Measurements from ENCODE around the gene BICD1. TPM values are rescaled to one million over a fixed set of nuclear protein-coding genes. Genes with fewer than 3 reads are reported as not detected.

BICD1 gene
- total and polyA plus RNA-seq, 2 donors (not counting 3 experiments of a cell fraction or from before 2014, with no cell fraction given), result 12.2 to 51.0 TPM

- Histone ChIP-seq H3K4me3 (replicated peaks in 1 of 3; ENCODE audit: insufficient read depth in 1 of 3, low read depth in 1 of 3, low read length in 3 of 3) (no peak overlapping the region), H3K4me2 (ENCODE audit: insufficient read depth, low read length) (no peak overlapping the region), H3K27ac (ENCODE audit: insufficient read depth, low read depth, low read length) (no peak overlapping the region), H3K4me1 (ENCODE audit: control insufficient read depth, extremely low read depth, insufficient read depth, low read length) (peaks cover 2% of the 10 kb centered on the region), H3K79me2 (ENCODE audit: control insufficient read depth, insufficient read depth, low read length) (no peaks in the 10 kb centered on the region), H3K9me1 (replicated peaks; ENCODE audit: control insufficient read depth, extremely low read depth, insufficient read depth, low read length) (no peaks in the 10 kb centered on the region), H4K20me1 (replicated peaks; ENCODE audit: control insufficient read depth, extremely low read depth, insufficient read depth, low read length) (no peaks in the 10 kb centered on the region), H3K9ac (replicated peaks; ENCODE audit: extremely low read depth, insufficient read depth, low read length) (no peak overlapping the region), H3K27me3 (ENCODE audit: control insufficient read depth in 2 of 2, insufficient read depth in 2 of 2, low read length in 2 of 2) (no peaks in the 10 kb centered on the region), H2AFZ (ENCODE audit: low read depth, low read length) (no peak overlapping the region), H3K9me3 (replicated peaks; ENCODE audit: control insufficient read depth, insufficient read depth, low read length) (no peaks in the 10 kb centered on the region), H3K36me3 (ENCODE audit: control insufficient read depth in 2 of 2, extremely low read depth in 1 of 2, insufficient read depth in 2 of 2, low read length in 2 of 2) (no peaks in the 10 kb centered on the region)
- intact Hi-C loops (cut with micrococcal nuclease) (no loop called here), dilution Hi-C loops (cut with MboI; ENCODE audit: extremely low pct_ligation_motif_present, low sequenced_read_pairs) (no loop called here)
- ChIA-PET CTCF (interaction anchor here (6.6 kb wide), 1 partner anchor 309 kb away, joined by 95 read pairs; no protein-coding TSS in a partner anchor), POLR2A (no interaction called here)
- TF ChIP-seq EZH2 (IDR thresholded peaks at IDR 0.05; ENCODE audit: borderline replicate concordance, low read depth, low read length, severe bottlenecking), result no peak
- no peak for TF ChIP-seq GATA2 (IDR thresholded peaks at IDR 0.05; ENCODE audit: insufficient read depth, insufficient read length, low read depth, low read length)
- no peak for TF ChIP-seq POLR2A (IDR thresholded peaks at IDR 0.05; ENCODE audit: low read depth, low read length)
- TF ChIP-seq JUN (IDR thresholded peaks at IDR 0.05; ENCODE audit: borderline replicate concordance, insufficient read depth, insufficient read length, low read depth), result no peak
- TF ChIP-seq MYC (IDR thresholded peaks at IDR 0.05; ENCODE audit: low read depth, low read length), result no peak
- TF ChIP-seq FOS (IDR thresholded peaks at IDR 0.05; ENCODE audit: borderline replicate concordance, insufficient read depth, low read length), result no peak
- TF ChIP-seq POLR2AphosphoS5 (IDR thresholded peaks at IDR 0.05; ENCODE audit: insufficient read depth, low read depth, low read length), result no peak
- TF ChIP-seq MAX (IDR thresholded peaks at IDR 0.05; ENCODE audit: insufficient read depth, insufficient read length), result no peak
- TF ChIP-seq CTCF (IDR thresholded peaks at IDR 0.05; ENCODE audit: extremely low read depth in 1 of 2, insufficient read depth in 1 of 2, low read depth in 1 of 2, low read length in 2 of 2), result no peak
- FAIRE-seq, result no peak
- no peak for DNase-seq (ENCODE audit: low read depth, low spot score)
- no TSS peak for BruUV-seq (replicated peaks)
These were observed 256.2 kb downstream of the BICD1 start for GRCh38 chr12:32362892-32363291.
